ENCODE data around the gene PCDHA1. TPM values are rescaled to one million over a fixed set of nuclear protein-coding genes. Genes with fewer than 3 reads are reported as not detected.

The PCDHA1 gene
- total and polyA plus RNA-seq, 8 donors = 0.06 to 0.14 (median 0.11) TPM; not detected in 4

- no peak for TF ChIP-seq CTCF (IDR thresholded peaks at IDR 0.05)
- H3K36me3 ChIP-seq = no peaks in the 10 kb centered on the region
- ATAC-seq = no peak
- no peak overlapping the region for H3K27ac ChIP-seq
- intact Hi-C loops (cut with DNase I) = no loop called here
- no peak for DNase-seq
- no peak overlapping the region for H3K4me3 ChIP-seq
- H3K4me1 ChIP-seq = no peaks in the 10 kb centered on the region
- no peaks in the 10 kb centered on the region for H3K9me3 ChIP-seq
- H3K27me3 ChIP-seq = peaks cover 0 to 4% of the 10 kb centered on the region in 2 donors
Observed at GRCh38 chr5:140934964-140935606, 149.1 kb downstream of the PCDHA1 start.

- ATAC-seq = no peak
- H3K36me3 ChIP-seq = no peaks in the 10 kb centered on the region
- H3K27ac ChIP-seq = no peak overlapping the region
- no peak for DNase-seq
- intact Hi-C loops (cut with DNase I) = no loop called here
- TF ChIP-seq CTCF (IDR thresholded peaks at IDR 0.05) = no peak
- peaks cover 0 to 11% of the 10 kb centered on the region in 2 donors for H3K9me3 ChIP-seq
- no peaks in the 10 kb centered on the region for H3K27me3 ChIP-seq
- H3K4me1 ChIP-seq = no peaks in the 10 kb centered on the region
- no peak overlapping the region for H3K4me3 ChIP-seq
Observed at GRCh38 chr5:140946578-140946977, 160.6 kb downstream of the PCDHA1 start.

GRCh38 chr5:140951636-140952035, 165.7 kb downstream of the PCDHA1 start:
- Histone ChIP-seq H3K36me3 (no peaks in the 10 kb centered on the region), H3K4me3 (no peak overlapping the region), H3K27ac (no peak overlapping the region), H3K27me3 (no peaks in the 10 kb centered on the region), H3K4me1 (no peaks in the 10 kb centered on the region), H3K9me3 (no peaks in the 10 kb centered on the region)
- intact Hi-C loops (cut with DNase I) = no loop called here
- no peak for TF ChIP-seq CTCF (IDR thresholded peaks at IDR 0.05)
- DNase-seq = no peak
- no peak for ATAC-seq

GRCh38 chr5:140953234-140953633, 167.3 kb downstream of the PCDHA1 start:
- Histone ChIP-seq H3K36me3 (no peaks in the 10 kb centered on the region), H3K27me3 (no peaks in the 10 kb centered on the region), H3K27ac (no peak overlapping the region), H3K4me3 (no peak overlapping the region), H3K9me3 (no peaks in the 10 kb centered on the region), H3K4me1 (no peaks in the 10 kb centered on the region)
- TF ChIP-seq CTCF (IDR thresholded peaks at IDR 0.05) = no peak
- no peak for ATAC-seq
- DNase-seq = no peak
- intact Hi-C loops (cut with DNase I) = no loop called here

- ATAC-seq (no peak), DNase-seq (no peak)
- Histone ChIP-seq H3K36me3 (no peaks in the 10 kb centered on the region), H3K4me1 (peaks cover 0 to 4% of the 10 kb centered on the region in 2 donors), H3K9me3 (no peaks in the 10 kb centered on the region), H3K27me3 (peaks cover 0 to 32% of the 10 kb centered on the region in 2 donors), H3K4me3 (no peak overlapping the region), H3K27ac (no peak overlapping the region)
- intact Hi-C loops (cut with DNase I) = no loop called here
- TF ChIP-seq CTCF (IDR thresholded peaks at IDR 0.05) = no peak
Observed at GRCh38 chr5:140962190-140962589, 176.2 kb downstream of the PCDHA1 start.

All from left lung (tissue), 10 donors.